Activated CD8-positive, alpha-beta memory T cell treated with anti-CD3 and anti-CD28 coated beads for 48 hours (primary cell): Measurements from ENCODE around the gene PRKAG3.
"Not testable (repeated sequence)": the region's sequence is repeated elsewhere in the genome, so short reads cannot be mapped to it uniquely, and the experiment has no call there.

Source experiments
- DNase-seq, 3 experiments: peaks; one replicate each; pipeline ENCODE4 v3.0.0-alpha.2; 2020; ENCODE audit warnings: low read depth in 2 of 3, low spot score in 2 of 3

The PRKAG3 gene

GRCh38 chr2:218844334-218844733, 12.7 kb upstream of the PRKAG3 start:
- not testable (repeated sequence) for DNase-seq

GRCh38 chr2:218839888-218840287, 8.3 kb upstream of the PRKAG3 start:
- no peak for DNase-seq

DNA sequence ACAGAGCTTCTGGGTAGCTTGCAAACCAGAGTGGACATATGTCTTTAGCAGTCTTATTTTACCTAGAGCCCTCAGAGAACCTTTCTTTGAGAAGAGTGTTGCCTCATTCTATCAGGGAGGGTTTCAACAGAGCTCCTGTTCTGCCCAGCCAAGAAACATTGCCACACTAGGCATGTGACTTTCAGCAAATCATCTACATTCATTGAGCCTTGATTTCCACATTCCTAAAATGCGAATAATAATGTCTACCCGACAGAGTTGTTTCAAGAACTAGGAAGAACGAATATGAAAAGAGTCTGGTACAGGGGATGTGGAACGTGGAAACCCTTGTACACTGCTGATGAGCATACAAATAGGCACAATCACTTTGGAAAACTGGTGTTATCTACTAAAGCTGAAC, 7.8 kb upstream of the PRKAG3 start:
- no peak for DNase-seq

DNA sequence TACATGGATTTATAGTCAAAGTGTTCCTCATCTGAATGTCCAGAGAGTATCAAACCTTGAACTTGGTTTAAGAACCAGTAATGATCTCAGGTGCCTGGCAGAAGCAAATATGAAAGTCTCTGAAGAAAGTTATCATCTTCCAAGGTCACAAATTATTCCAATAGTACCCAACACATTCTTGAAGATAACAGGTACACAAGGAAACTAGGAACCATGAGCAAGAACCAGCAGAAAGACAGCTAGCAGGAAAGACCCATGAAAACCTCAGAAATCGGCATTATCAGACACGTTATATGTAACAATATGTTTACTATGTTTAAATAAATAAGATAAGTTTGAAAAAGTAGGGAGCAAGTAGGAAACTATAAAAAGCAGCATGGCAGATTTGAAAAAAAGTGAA, 5.9 kb upstream of the PRKAG3 start:
- no peak for DNase-seq

- DNase-seq = no peak
Measured at GRCh38 chr2:218834685-218835084, 3.1 kb upstream of the PRKAG3 start.

GRCh38 chr2:218833023-218833609, 1.5 kb upstream of the PRKAG3 start:
- DNase-seq = no peak

GRCh38 chr2:218832520-218832919, 917 bp upstream of the PRKAG3 start:
- no peak for DNase-seq

- DNase-seq = no peak
Measured at GRCh38 chr2:218832081-218832480, 478 bp upstream of the PRKAG3 start.

GRCh38 chr2:218830526-218831306, 887 bp downstream of the PRKAG3 start:
- no peak for DNase-seq

DNA sequence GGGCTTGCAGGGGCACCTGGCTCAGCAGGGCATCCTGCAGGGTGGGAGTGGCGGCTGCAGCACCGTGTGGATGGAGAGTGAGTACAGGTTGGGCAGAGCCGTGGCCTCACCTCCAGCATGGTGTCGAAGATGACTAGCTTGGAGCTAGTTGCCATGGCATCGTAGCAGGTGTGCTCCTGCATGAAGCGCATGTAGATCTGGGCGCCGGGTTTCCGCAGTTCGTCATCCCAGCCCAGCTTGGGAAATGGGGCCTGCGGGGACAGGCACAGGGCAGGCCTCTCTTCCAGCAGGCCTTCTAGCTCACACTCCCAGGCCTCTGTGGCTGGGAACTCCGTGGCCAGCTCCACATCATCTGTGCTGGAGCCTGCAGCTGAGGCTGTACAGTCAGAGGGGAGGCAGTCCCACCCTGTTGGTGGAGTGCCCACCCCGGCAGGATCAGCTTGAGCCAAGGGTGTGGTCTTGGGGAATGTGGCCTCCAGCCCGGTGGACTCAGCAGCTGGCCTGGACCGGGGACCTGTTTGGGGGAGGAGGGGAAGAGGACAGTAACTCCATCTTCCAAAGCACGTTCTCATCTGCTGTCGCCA, 1.6 kb downstream of the PRKAG3 start:
- no peak for DNase-seq

- DNase-seq = no peak
Measured at GRCh38 chr2:218828477-218828778, 3.2 kb downstream of the PRKAG3 start.

DNA sequence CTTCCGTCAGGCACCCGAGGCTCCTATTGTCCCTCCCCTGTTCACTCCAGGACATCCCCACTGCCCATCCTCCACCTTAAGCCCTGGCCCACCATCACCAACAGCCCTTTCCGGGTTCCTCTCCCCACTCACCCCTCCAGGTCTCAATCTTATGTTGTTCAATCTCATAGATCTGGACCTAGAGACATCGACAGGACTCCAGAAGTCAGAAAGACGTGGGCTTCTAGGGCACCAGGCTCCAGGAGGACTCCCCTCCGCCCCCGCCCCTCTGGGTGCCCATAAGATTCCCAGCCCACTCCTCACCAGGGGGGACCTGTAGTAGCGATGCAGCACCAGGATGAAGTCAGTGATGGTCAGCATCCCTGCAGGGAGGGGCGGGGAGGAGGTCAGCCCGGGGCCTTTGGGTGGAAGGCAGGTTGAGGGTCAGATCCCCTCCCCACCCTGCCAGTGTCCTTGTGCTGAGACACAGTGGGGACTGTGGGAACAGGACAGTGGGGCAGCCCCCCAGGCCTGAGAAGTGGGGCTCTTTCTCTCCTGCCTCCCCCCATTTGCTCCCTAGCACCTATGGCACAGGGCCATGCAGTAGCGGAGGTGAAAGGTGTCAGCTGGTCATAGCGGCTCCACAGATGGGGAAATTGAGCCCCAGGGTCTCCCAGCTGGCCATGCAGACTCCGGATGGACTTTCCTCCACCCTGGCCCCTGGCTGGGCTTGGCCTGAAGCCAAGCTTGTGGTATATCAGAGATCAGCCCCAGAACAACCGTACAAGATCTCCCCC, 3.7 kb downstream of the PRKAG3 start:
- DNase-seq = no peak

DNA sequence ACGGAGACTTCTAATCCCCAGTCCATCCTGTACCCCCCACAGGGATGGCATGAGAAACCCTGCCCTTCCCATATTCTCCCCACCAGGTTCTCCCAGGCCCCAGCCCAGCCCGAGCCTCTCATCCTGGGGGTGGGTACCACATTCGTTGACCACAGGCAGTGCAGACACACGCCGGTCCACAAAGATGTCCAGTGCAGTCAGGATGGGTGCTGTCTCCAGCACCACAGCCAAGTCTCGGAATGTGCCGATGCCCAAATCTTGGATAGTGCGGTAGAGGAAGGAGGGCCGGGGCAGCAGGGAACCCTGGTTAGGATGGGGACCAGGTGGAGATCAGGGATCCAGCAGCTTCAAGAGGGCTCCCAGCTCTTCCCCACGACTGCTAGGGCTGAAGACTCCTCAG, 4.8 kb downstream of the PRKAG3 start:
- no peak for DNase-seq

- no peak for DNase-seq
Measured at GRCh38 chr2:218824004-218824403, 7.6 kb downstream of the PRKAG3 start.

DNA sequence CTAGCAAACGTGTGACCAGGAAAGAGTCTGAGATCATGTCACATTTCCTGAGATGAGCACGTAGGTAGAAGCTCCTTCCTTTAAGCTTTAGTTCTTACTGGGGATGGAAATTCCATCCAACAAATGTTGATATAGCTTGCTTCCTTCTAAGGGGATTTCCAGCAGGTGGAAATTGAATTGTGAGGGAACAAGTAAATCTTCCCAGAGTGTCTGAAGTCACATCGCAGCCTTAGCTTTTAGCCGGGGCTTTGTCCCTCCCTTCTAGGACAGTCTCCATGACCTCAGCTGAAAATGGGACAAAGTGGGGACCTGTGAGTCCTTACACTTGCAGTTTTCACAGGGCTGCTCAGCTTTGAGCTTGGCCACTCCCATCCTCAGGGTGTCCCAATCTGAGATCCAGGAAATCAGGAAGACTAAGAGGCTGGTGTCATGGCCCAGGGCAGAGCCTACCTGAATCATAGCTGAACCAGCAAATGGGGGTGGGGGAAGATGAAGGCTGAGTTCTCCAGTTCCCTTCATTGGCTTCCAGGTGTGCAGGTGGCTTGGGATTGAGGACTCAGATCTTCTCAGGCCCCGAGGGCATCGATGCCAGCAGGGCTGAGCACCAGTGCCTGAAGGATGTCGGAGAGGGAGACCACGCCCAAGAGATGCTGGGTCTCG, 8.3 kb downstream of the PRKAG3 start:
- DNase-seq = no peak

GRCh38 chr2:218822622-218823021, 9.0 kb downstream of the PRKAG3 start:
- no peak for DNase-seq

- DNase-seq = no peak
Measured at GRCh38 chr2:218821605-218822211, 9.9 kb downstream of the PRKAG3 start.

DNA sequence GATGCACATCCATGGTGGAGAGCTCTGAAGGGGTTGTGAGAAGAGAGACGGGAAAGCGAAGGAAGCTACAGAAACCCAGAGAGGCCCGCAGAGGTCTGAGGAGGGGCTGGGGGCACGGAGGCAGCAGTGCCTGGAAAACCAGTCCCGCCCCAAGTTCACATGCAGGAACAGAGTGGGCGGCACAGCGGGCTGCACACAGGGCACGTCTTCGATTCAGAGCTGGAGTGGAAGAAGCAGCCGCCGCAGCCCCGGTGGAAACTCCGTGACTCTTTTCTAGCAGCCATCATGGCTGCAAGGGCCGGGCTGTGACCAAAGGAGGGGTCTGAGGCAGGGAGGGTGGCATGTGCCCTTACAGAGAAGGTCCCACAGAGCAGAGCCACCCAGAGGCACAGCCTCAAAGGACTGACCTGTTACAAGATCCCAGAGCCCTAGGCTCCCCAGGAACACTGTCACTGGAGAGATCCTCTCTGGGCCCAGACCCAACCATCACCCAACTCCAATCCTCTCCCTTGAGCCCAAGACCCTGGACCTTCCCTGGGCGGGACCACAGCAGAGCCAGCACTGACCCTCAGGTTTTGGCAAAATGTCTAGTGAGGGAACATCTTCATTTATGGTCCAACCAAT, 10.7 kb downstream of the PRKAG3 start:
- no peak for DNase-seq

GRCh38 chr2:218819093-218819492, 12.5 kb downstream of the PRKAG3 start:
- no peak for DNase-seq

- no peak for DNase-seq
Measured at GRCh38 chr2:218816561-218817011, 15.0 kb downstream of the PRKAG3 start.

DNA sequence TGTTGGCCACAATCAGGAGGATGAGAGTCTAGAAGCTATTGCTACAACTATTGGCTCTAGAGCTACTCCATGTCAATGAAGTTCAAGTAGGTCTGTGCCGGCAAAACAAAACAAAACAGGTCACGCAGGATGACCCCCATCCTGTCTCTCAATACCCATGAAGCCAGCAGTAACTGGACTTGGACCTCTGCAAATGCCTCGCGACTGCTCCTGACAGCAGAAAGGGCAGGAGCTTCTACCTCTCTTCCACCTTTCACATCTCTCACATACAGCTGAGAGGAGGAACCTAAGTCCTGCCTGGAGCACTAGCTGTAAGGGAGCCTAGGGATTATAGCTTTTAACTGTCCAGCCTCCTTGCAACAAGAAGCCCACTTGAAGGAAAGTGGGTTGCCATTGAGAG, 16.0 kb downstream of the PRKAG3 start:
- no peak for DNase-seq
